Heart right ventricle (tissue), 16 donors: ENCODE data around the gene FGF18. TPM values are rescaled to one million over a fixed set of nuclear protein-coding genes. Genes with fewer than 3 reads are reported as not detected.
A peak's percentile ranks its signal among the peaks of the same experiment; 100 is the strongest.

Source experiments
- ATAC-seq, 8 donors: fragments of 200-7000 bp; cut with Tn5 transposase; one replicate each; pipeline ENCODE4 v1.9.1; 2020; ENCODE audit warnings: mild to moderate bottlenecking in 8 of 8, moderate library complexity in 8 of 8, moderate number of reproducible peaks in 1 of 8
- DNase-seq, 2 donors: peaks; one replicate each; pipeline ENCODE4 v3.0.0-alpha.2; 2020
- H3K27ac ChIP-seq, 10 donors: fragments of 200-600 bp; sonication (generic) in 2 of 10; one replicate each; pipeline versions ENCODE4 v1.5.0 to v1.8.0; 2020 to 2022; ENCODE audit warnings: mild to moderate bottlenecking in 3 of 10
- H3K27me3 ChIP-seq, 7 donors: fragments of 200-600 bp; one replicate each; pipeline ENCODE4 v1.8.0; 2021 to 2022; ENCODE audit warnings: mild to moderate bottlenecking in 2 of 7
- H3K36me3 ChIP-seq, 9 donors: fragments of 200-600 bp; sonication (generic) in 1 of 9; one replicate each; pipeline versions ENCODE4 v1.5.0 to v1.8.0; 2020 to 2022; ENCODE audit warnings: mild to moderate bottlenecking in 2 of 9
- H3K4me1 ChIP-seq, 9 donors: fragments of 200-600 bp; sonication (generic) in 1 of 9; one replicate each; pipeline versions ENCODE4 v1.5.0 to v1.8.0; 2020 to 2022; ENCODE audit warnings: mild to moderate bottlenecking in 4 of 9
- H3K4me3 ChIP-seq, 10 donors: fragments of 200-600 bp; sonication (generic) in 2 of 10; one replicate each; pipeline versions ENCODE4 v1.5.0 to v1.8.0; 2020 to 2022; ENCODE audit warnings: mild to moderate bottlenecking in 7 of 10, moderate library complexity in 2 of 10
- H3K9me3 ChIP-seq, 11 donors: fragments of 200-600 bp in 10 of 11; sonication (generic) in 2 of 11; one replicate each; pipeline versions ENCODE4 v1.5.0 to v1.8.0; 2013 to 2022; ENCODE audit warnings: mild to moderate bottlenecking in 2 of 11, control low read depth in 1 of 11, moderate library complexity in 1 of 11
- CTCF ChIP-seq, 9 donors: fragments of 200-600 bp; sonication (generic) in 2 of 9; IDR thresholded peaks; one replicate each; pipeline versions ENCODE4 v1.5.0 to v1.8.0; 2021 to 2022; ENCODE audit warnings: antibody characterized with exemption in 9 of 9, mild to moderate bottlenecking in 5 of 9, moderate library complexity in 1 of 9
- WGBS, 2 donors: extraction: QIAGEN DNeasy Blood & Tissue Kit; methylation state at CpG; one replicate each; pipeline ENCODE4 v1.1.7; 2013; ENCODE audit warnings: inconsistent platforms in 1 of 2; 5-methylcytosine and 5-hydroxymethylcytosine counted together
- intact Hi-C, 10 donors: fragments of 100-400 bp; cut with DNase I; formaldehyde crosslinking; loops; one replicate each; pipeline versions ENCODE4 v1.11.1 to v1.14.2; 2022
- polyA plus RNA-seq, 2 donors: library from polyadenylated mRNA; stranded (reverse); fragments of 200-250 nt; gene quantifications; one replicate each; pipeline ENCODE4 v1.2.3, GENCODE V29; 2013
- total RNA-seq, 10 donors: library from RNA; stranded (reverse); fragmentation: NEBNext Ultra II Directional in 3 of 10; extraction: Animal tissue kit (Norgen Biotek cat#: 25700) in 3 of 10; gene quantifications; one replicate each; pipeline versions ENCODE4 v1.2.1 to v1.2.4, GENCODE V29; 2021 to 2023
- donor health status: Arrhythmogenic right ventricular cardiomyopathy.
- donor health status: ischemic (EF 13 %, LVEDD 7.1; RV severe dilation, severe dysfunction).
- donor health status: healthy with polysubstance abuse.
- donor health status: DM: no; HTN: yes; CAD: no.
- donor health status: DM: no; HTN: no; CAD: no.
- donor health status: ischemic (EF 25% LVEDD 6.9; RV normal size, moderate dysfunction).
- donor health status: ischemic (EF 25% LVEDD 5.7; RV mildly dilated, moderate dysfunction).
- donor health status: healthy.
- donor health status: DM: yes; HTN: yes; CAD: no.
- donor health status: Ischemic cardiomyopathy.
- donor health status: ischemic (EF 35%, LVEDD 5.7; RV mildly dilated, moderate dysfunction).
- donor health status: nonischemic (EF 11% LVEDD 7.7; RV severe dilation, severe dysfunction).
- donor health status: DM: yes; HTN: yes; CAD: no.
- donor health status: PGD.
- donor health status: ischemic (EF 29% LVEDD 5.4; RV normal size, mild dysfunction).
- donor health status: nonischemic (EF 23%, LVEDD 6.1; RV moderate dilation, normal function).

FGF18 gene
- total and polyA plus RNA-seq, 12 donors: 1.7 to 39.2 (median 13.7) TPM

GRCh38 chr5:171484460-171484899, 65.0 kb downstream of the FGF18 start:
- peak; percentile 46 to 79 (median 69) for TF ChIP-seq CTCF (IDR thresholded peaks at IDR 0.05)

GRCh38 chr5:171485668-171486067, 66.2 kb downstream of the FGF18 start:
- intact Hi-C loops: loop anchor here in 2 of 10 donors (10.0 kb wide), 2 partner anchors 109 to 419 kb away; no protein-coding TSS in a partner anchor
- Histone ChIP-seq H3K27me3 (no peaks in the 10 kb centered on the region), H3K4me3 (no peak overlapping the region), H3K4me1 (peaks cover 0 to 11% (median 4%) of the 10 kb centered on the region in 9 donors), H3K9me3 (no peaks in the 10 kb centered on the region), H3K27ac (no peak overlapping the region), H3K36me3 (no peaks in the 10 kb centered on the region)
- WGBS, 2 donors: 93 to 96% methylated on average over 4 of the region's 4 CpGs
- ATAC-seq: no peak
- DNase-seq: no peak
- no peak for TF ChIP-seq CTCF (IDR thresholded peaks at IDR 0.05)

More at GRCh38 chr5:171484460-171484899, 65.0 kb downstream of the FGF18 start:
- peak overlapping the region in 3 of 10 donors; percentile 62 to 78 (median 69) for H3K27ac ChIP-seq
- peak in 6 of 8 donors; percentile 27 to 54 (median 41) for ATAC-seq
- H3K4me3 ChIP-seq: no peak overlapping the region
- 41 to 59% methylated on average over 7 of the region's 7 CpGs for WGBS, 2 donors
- H3K27me3 ChIP-seq: no peaks in the 10 kb centered on the region
- H3K9me3 ChIP-seq: no peaks in the 10 kb centered on the region
- intact Hi-C loops: loop anchor here in 4 of 10 donors (5.0 to 10.0 kb wide), 5 partner anchors 57 to 420 kb away; partner anchors contain the start of gene FGF18 (in 1 of the 4)
- H3K4me1 ChIP-seq: peaks cover 0 to 16% (median 9%) of the 10 kb centered on the region in 9 donors
- DNase-seq: no peak
- H3K36me3 ChIP-seq: no peaks in the 10 kb centered on the region

GRCh38 chr5:171486613-171487012, 67.2 kb downstream of the FGF18 start:
- Histone ChIP-seq H3K4me1 (peaks cover 0 to 11% (median 3%) of the 10 kb centered on the region in 9 donors), H3K36me3 (no peaks in the 10 kb centered on the region), H3K9me3 (no peaks in the 10 kb centered on the region), H3K27me3 (no peaks in the 10 kb centered on the region), H3K27ac (no peak overlapping the region), H3K4me3 (no peak overlapping the region)
- TF ChIP-seq CTCF (IDR thresholded peaks at IDR 0.05): no peak
- DNase-seq: no peak
- WGBS, 2 donors: 85 to 88% methylated on average over 4 of the region's 4 CpGs
- intact Hi-C loops: loop anchor here in 2 of 10 donors (10.0 kb wide), 2 partner anchors 108 to 418 kb away; no protein-coding TSS in a partner anchor
- ATAC-seq: no peak

- intact Hi-C loops: loop anchor here in 2 of 10 donors (10.0 kb wide), 2 partner anchors 106 to 416 kb away; no protein-coding TSS in a partner anchor
- DNase-seq (no peak), ATAC-seq (no peak)
- Histone ChIP-seq H3K27me3 (no peaks in the 10 kb centered on the region), H3K4me3 (no peak overlapping the region), H3K36me3 (no peaks in the 10 kb centered on the region), H3K9me3 (no peaks in the 10 kb centered on the region), H3K27ac (no peak overlapping the region), H3K4me1 (peaks cover 0 to 13% (median 5%) of the 10 kb centered on the region in 9 donors)
- WGBS, 2 donors: 89 to 93% methylated on average over 13 of the region's 13 CpGs
- no peak for TF ChIP-seq CTCF (IDR thresholded peaks at IDR 0.05)
These were observed 69.4 kb downstream of the FGF18 start for GRCh38 chr5:171488876-171489275.
